GM19351 (cell line): ENCODE results near the gene LRPPRC.

Source experiments
- ATAC-seq: cut with Tn5 transposase; IDR thresholded peaks from one replicate; pipeline ENCODE4 v1.9.1; 2021; ENCODE audit warnings: mild to moderate bottlenecking, moderate library complexity; ENCODE audit not compliant: unreplicated experiment

LRPPRC gene

GRCh38 chr2:43980902-43981301 lies 14.9 kb downstream of the LRPPRC start:
- no peak for ATAC-seq

- ATAC-seq: no peak
Measured at GRCh38 chr2:43977677-43978375, 18.0 kb downstream of the LRPPRC start.

- ATAC-seq: no peak
Measured at GRCh38 chr2:43960921-43961320, 34.9 kb downstream of the LRPPRC start.

- ATAC-seq: no peak
Measured at GRCh38 chr2:43958397-43959275, 37.2 kb downstream of the LRPPRC start.

- ATAC-seq: no peak
Measured at GRCh38 chr2:43950383-43951008, 45.3 kb downstream of the LRPPRC start.

- no peak for ATAC-seq
Measured at GRCh38 chr2:43948370-43948769, 47.4 kb downstream of the LRPPRC start.

- ATAC-seq: no peak
Measured at GRCh38 chr2:43946685-43947084, 49.1 kb downstream of the LRPPRC start.

GRCh38 chr2:43945439-43945838 lies 50.4 kb downstream of the LRPPRC start:
- ATAC-seq: no peak

- ATAC-seq: no peak
Measured at GRCh38 chr2:43944915-43945314, 50.9 kb downstream of the LRPPRC start.

- no peak for ATAC-seq
Measured at GRCh38 chr2:43943809-43944452, 51.9 kb downstream of the LRPPRC start.

GRCh38 chr2:43943323-43943722 lies 52.5 kb downstream of the LRPPRC start:
- ATAC-seq: no peak

- ATAC-seq: no peak
Measured at GRCh38 chr2:43942881-43943280, 52.9 kb downstream of the LRPPRC start.

- ATAC-seq: no peak
Measured at GRCh38 chr2:43941966-43942365, 53.8 kb downstream of the LRPPRC start.

GRCh38 chr2:43941359-43941758 lies 54.4 kb downstream of the LRPPRC start:
- ATAC-seq: no peak

- no peak for ATAC-seq
Measured at GRCh38 chr2:43939695-43940256, 56.0 kb downstream of the LRPPRC start.

GRCh38 chr2:43937269-43937820 lies 58.4 kb downstream of the LRPPRC start:
- ATAC-seq: no peak

GRCh38 chr2:43934567-43934966 lies 61.2 kb downstream of the LRPPRC start:
- no peak for ATAC-seq

GRCh38 chr2:43931293-43931692 lies 64.5 kb downstream of the LRPPRC start:
- ATAC-seq: no peak

- no peak for ATAC-seq
Measured at GRCh38 chr2:43927442-43927841, 68.3 kb downstream of the LRPPRC start.

- no peak for ATAC-seq
Measured at GRCh38 chr2:43925431-43925830, 70.4 kb downstream of the LRPPRC start.

- no peak for ATAC-seq
Measured at GRCh38 chr2:43924463-43924862, 71.3 kb downstream of the LRPPRC start.
